Panc1 (cell line): Measurements from ENCODE around the gene CMIP. TPM values are rescaled to one million over a fixed set of nuclear protein-coding genes. Genes with fewer than 3 reads are reported as not detected.

Source experiments
- ATAC-seq: fragments of 200-7000 bp; cut with Tn5 transposase; 2 replicates; pipeline ENCODE4 v1.9.1; 2020; ENCODE audit warnings: mild to moderate bottlenecking, moderate library complexity
- BruUV-seq: library from RNA; stranded (reverse); fragments of 400-500 nt; replicated peaks from 2 replicates; lab custom pipeline; 2021; lab: Mats Ljungman, UMichigan
- CTCF ChIA-PET: fragments of 300-600 bp; sonication (Branson Sonifier 250); formaldehyde crosslinking; loops from one replicate; lab custom pipeline; 2022; ENCODE audit warnings: antibody characterized with exemption; lab: Charles Lee
- POLR2A ChIA-PET: fragments of 300-600 bp; sonication (Branson Sonifier 250); formaldehyde crosslinking; loops from one replicate; lab custom pipeline; 2022; ENCODE audit warnings: antibody characterized with exemption; lab: Charles Lee
- DNase-seq: peaks from one replicate; pipeline ENCODE4 v3.0.0-alpha.2; 2010; ENCODE audit warnings: low read depth, low spot score
- H3K27ac ChIP-seq: 2 replicates; pipeline ENCODE4 v1.5.1; 2011; ENCODE audit warnings: mild to moderate bottlenecking, low read length, inconsistent platforms
- H3K27me3 ChIP-seq: fragments of 200-500 bp; sonication (Bioruptor generic); 2 replicates; pipeline ENCODE4 v1.6.0; 2014; ENCODE audit warnings: low read length, inconsistent platforms; ENCODE audit not compliant: control insufficient read depth, insufficient read depth
- H3K36me3 ChIP-seq: fragments of 200-500 bp; sonication (Bioruptor generic); 2 replicates; pipeline ENCODE4 v1.5.1; 2014; ENCODE audit warnings: inconsistent platforms, mild to moderate bottlenecking, low read length, moderate library complexity; ENCODE audit not compliant: control insufficient read depth, insufficient read depth
- H3K4me1 ChIP-seq: 2 replicates; pipeline ENCODE4 v1.5.1; 2011; ENCODE audit warnings: inconsistent platforms, mild to moderate bottlenecking, low read length, moderate library complexity; ENCODE audit not compliant: control insufficient read depth, insufficient read depth
- H3K4me3 ChIP-seq, 2 experiments: 2 replicates each; pipeline ENCODE4 v1.5.1; 2011 to 2012; ENCODE audit warnings: low read depth in 2 of 2, low read length in 2 of 2, mild to moderate bottlenecking in 2 of 2, inconsistent platforms in 1 of 2, moderate library complexity in 1 of 2
- H3K9me3 ChIP-seq: fragments of 200-500 bp; sonication (Bioruptor generic); 2 replicates; pipeline ENCODE4 v1.5.1; 2014; ENCODE audit warnings: low read depth, mild to moderate bottlenecking, inconsistent platforms, low read length, moderate library complexity; ENCODE audit not compliant: control insufficient read depth, insufficient read depth
- CTCF ChIP-seq: fragments of 450-650 bp; IDR thresholded peaks from 2 replicates; pipeline ENCODE4 v1.5.1; 2017; ENCODE audit warnings: mild to moderate bottlenecking
- POLR2AphosphoS5 ChIP-seq: IDR thresholded peaks from 2 replicates; pipeline ENCODE4 v1.6.1; 2012; ENCODE audit warnings: mild to moderate bottlenecking, low read depth, low read length, moderate library complexity
- REST ChIP-seq, 2 experiments: IDR thresholded peaks; 2 replicates each; pipeline ENCODE4 v1.6.1; 2011 to 2012; ENCODE audit warnings: low read depth in 2 of 2, control low read depth in 1 of 2, low read length in 1 of 2, mild to moderate bottlenecking in 1 of 2, moderate library complexity in 1 of 2; ENCODE audit not compliant: insufficient read depth in 1 of 2
- SIN3A ChIP-seq: IDR thresholded peaks from 2 replicates; pipeline ENCODE4 v1.6.1; 2012; ENCODE audit warnings: low read depth, mild to moderate bottlenecking, low read length, moderate library complexity, borderline replicate concordance; ENCODE audit not compliant: insufficient read depth
- TCF7L2 ChIP-seq: IDR thresholded peaks from 2 replicates; pipeline ENCODE4 v1.6.1; 2011; ENCODE audit warnings: mild to moderate bottlenecking, low read depth, low read length, inconsistent platforms
- in situ Hi-C: cut with HindIII; loops from 2 replicates; pipeline ENCODE4 v1.10.0; 2016; ENCODE audit warnings: low sequenced_read_pairs, low pct_unique_long_range_greater_than_20kb
- intact Hi-C: fragments of 100-400 bp; cut with micrococcal nuclease; formaldehyde crosslinking; loops from one replicate; pipeline ENCODE4 v1.10.0; 2022; ENCODE audit not compliant: unreplicated experiment
- total RNA-seq: library from RNA; stranded (reverse); gene quantifications from one replicate; pipeline ENCODE4 v1.2.1, GENCODE V29; 2021; ENCODE audit not compliant: unreplicated experiment

Gene CMIP
- total RNA-seq, 1 experiment from 2014 or later: 49.7 TPM

GRCh38 chr16:81405702-81406113, 38.9 kb upstream of the CMIP start:
- Histone ChIP-seq H3K36me3 (no peaks in the 10 kb centered on the region), H3K4me1 (peaks cover 37% of the 10 kb centered on the region), H3K27ac (peak overlapping the region; percentile 90), H3K4me3 (peak overlapping the region in 1 of 2 experiments; percentile 27; a peak in 3 of 4 replicates), H3K27me3 (no peaks in the 10 kb centered on the region), H3K9me3 (no peaks in the 10 kb centered on the region)
- TF ChIP-seq TCF7L2 (peak; percentile 67), CTCF (no peak), POLR2AphosphoS5 (peak; percentile 47; the same call in 1 of the 2 replicates)
- POLR2A ChIA-PET: interaction anchor here (0.6 kb wide), 2 partner anchors 13 to 243 kb away, joined by 14 to 18 read pairs; no protein-coding TSS in a partner anchor
- ATAC-seq: peak; percentile 83
- in situ Hi-C loops (no loop called here), intact Hi-C loops (loop anchor here (10.0 kb wide), 1 partner anchor 179 kb away; no protein-coding TSS in a partner anchor)
- DNase-seq: peak; percentile 90
- CTCF ChIA-PET: interaction anchor here (0.6 kb wide), 1 partner anchor 120 kb away, joined by 5 read pairs; no protein-coding TSS in a partner anchor
- BruUV-seq: no TSS peak

- Histone ChIP-seq H3K4me1 (peaks cover 33% of the 10 kb centered on the region), H3K27me3 (no peaks in the 10 kb centered on the region), H3K9me3 (no peaks in the 10 kb centered on the region), H3K36me3 (no peaks in the 10 kb centered on the region), H3K27ac (no peak overlapping the region), H3K4me3 (no peak overlapping the region)
- TF ChIP-seq CTCF: no peak
- TF ChIP-seq SIN3A: no peak
- TF ChIP-seq POLR2AphosphoS5: no peak
- no peak for TF ChIP-seq TCF7L2
- no peak for TF ChIP-seq REST (IDR thresholded peaks at IDR 0.05; ENCODE audit: insufficient read depth in 1 of 2, low read depth in 2 of 2, low read length in 1 of 2)
- ATAC-seq (no peak), DNase-seq (no peak)
- CTCF ChIA-PET: no interaction called here
- in situ Hi-C loops: no loop called here
- intact Hi-C loops: loop anchor here (10.0 kb wide), 1 partner anchor 176 kb away; no protein-coding TSS in a partner anchor
- BruUV-seq: no TSS peak
- POLR2A ChIA-PET: interaction anchor here (0.5 kb wide), 1 partner anchor 163 kb away, joined by 7 read pairs; no protein-coding TSS in a partner anchor
Observed at GRCh38 chr16:81408409-81408950, 36.1 kb upstream of the CMIP start.
